ENCODE results near the gene C17orf58. TPM values are rescaled to one million over a fixed set of nuclear protein-coding genes. Genes with fewer than 3 reads are reported as not detected.

C17orf58 gene
- total and polyA plus RNA-seq, 9 of the 15 experiments (the other 6 are each of a cell fraction or from before 2014, with no cell fraction given), result 8.6 to 37.4 (median 27.6) TPM

DNA sequence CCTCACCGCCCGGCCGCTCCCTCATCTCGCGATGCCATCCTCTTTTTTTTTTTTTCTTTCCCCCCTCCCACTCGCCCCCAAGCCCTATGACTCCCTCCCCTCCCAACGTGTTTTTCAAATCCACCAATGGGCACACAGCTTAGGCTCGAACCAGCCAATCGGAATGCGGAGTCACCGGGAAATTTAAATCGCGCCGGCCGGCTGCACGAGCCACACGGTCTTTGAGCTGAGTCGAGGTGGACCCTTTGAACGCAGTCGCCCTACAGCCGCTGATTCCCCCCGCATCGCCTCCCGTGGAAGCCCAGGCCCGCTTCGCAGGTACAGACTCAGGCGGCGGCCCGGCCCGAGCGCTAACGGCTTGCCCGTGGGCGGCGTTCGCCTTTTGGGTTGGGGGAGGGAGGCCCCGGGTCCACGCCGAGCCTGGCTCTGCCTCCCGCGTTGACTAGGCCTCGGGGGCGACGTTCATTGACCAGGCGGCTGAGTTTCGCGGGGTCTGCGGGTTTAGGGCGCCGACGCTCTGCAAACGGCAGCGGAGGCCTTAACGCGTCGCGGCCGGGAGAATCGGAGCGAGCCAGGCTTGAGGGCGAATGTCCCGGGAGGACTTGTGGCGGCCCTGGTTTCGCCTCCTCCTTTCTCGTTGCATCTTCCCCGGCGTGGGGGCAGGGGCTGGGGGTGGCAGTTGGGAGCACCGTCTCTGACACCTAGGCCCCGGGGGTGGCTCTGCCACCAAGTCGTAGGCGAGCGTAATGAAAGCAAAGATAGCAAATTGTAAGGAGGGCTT lies 39.4 kb upstream of the C17orf58 start, which contains the start of gene KPNA2 (continued):
- TF ChIP-seq NFIX (CRISPR knock-in tag; IDR thresholded peaks at IDR 0.05; ENCODE audit: low read depth) (no peak), DNMT1 (IDR thresholded peaks at IDR 0.05) (no peak), ZEB2 (IDR thresholded peaks at IDR 0.05) (no peak), FOXM1 (IDR thresholded peaks at IDR 0.05; ENCODE audit: low read depth) (peak; percentile 100), FOXM1 (CRISPR knock-in tag; IDR thresholded peaks at IDR 0.05; ENCODE audit: low read depth) (peak; percentile 99), MTA1 (IDR thresholded peaks at IDR 0.05; ENCODE audit: borderline replicate concordance) (no peak), GABPA (tag; conservative IDR thresholded peaks at IDR 0.05; ENCODE audit: low read depth) (no peak), ZNF175 (CRISPR knock-in tag; IDR thresholded peaks at IDR 0.05; ENCODE audit: low read depth) (no peak), PHB2 (IDR thresholded peaks at IDR 0.05; ENCODE audit: low read depth) (no peak), BACH1 (tag; IDR thresholded peaks at IDR 0.05) (no peak), MAFF (IDR thresholded peaks at IDR 0.05; ENCODE audit: low read length) (no peak), ZNF780A (CRISPR knock-in tag; IDR thresholded peaks at IDR 0.05) (no peak), ZNF586 (CRISPR knock-in tag; conservative IDR thresholded peaks at IDR 0.05) (no peak), ARNT (IDR thresholded peaks at IDR 0.05) (no peak), XRCC5 (IDR thresholded peaks at IDR 0.05; ENCODE audit: low read depth, low read length) (peak; percentile 29; the same call in 1 of the 2 replicates), ZNF75A (CRISPR knock-in tag; IDR thresholded peaks at IDR 0.05) (no peak), MYBL2 (IDR thresholded peaks at IDR 0.05; ENCODE audit: low read depth) (peak; percentile 98), MYBL2 (CRISPR knock-in tag; IDR thresholded peaks at IDR 0.05; ENCODE audit: borderline replicate concordance) (peak; percentile 87; the same call in 1 of the 2 replicates), U2AF1 (optimal IDR thresholded peaks at IDR 0.05; ENCODE audit: low read depth, low read length) (peak; percentile 80), FOXJ2 (tag; IDR thresholded peaks at IDR 0.05) (no peak), ZNF347 (CRISPR knock-in tag; IDR thresholded peaks at IDR 0.05; ENCODE audit: low read depth) (no peak), ZNF445 (CRISPR knock-in tag; IDR thresholded peaks at IDR 0.05; ENCODE audit: low read depth) (no peak), RUNX1 (IDR thresholded peaks at IDR 0.05; ENCODE audit: low read depth) (no peak), ZNF766 (CRISPR knock-in tag; conservative IDR thresholded peaks at IDR 0.05) (no peak), RBM25 (IDR thresholded peaks at IDR 0.05; ENCODE audit: low read depth, low read length, severe bottlenecking) (peak; percentile 72), ARID2 (IDR thresholded peaks at IDR 0.05) (no peak)
- TF ChIP-seq, protein P1, sequence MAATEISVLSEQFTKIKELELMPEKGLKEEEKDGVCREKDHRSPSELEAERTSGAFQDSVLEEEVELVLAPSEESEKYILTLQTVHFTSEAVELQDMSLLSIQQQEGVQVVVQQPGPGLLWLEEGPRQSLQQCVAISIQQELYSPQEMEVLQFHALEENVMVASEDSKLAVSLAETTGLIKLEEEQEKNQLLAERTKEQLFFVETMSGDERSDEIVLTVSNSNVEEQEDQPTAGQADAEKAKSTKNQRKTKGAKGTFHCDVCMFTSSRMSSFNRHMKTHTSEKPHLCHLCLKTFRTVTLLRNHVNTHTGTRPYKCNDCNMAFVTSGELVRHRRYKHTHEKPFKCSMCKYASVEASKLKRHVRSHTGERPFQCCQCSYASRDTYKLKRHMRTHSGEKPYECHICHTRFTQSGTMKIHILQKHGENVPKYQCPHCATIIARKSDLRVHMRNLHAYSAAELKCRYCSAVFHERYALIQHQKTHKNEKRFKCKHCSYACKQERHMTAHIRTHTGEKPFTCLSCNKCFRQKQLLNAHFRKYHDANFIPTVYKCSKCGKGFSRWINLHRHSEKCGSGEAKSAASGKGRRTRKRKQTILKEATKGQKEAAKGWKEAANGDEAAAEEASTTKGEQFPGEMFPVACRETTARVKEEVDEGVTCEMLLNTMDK (IDR thresholded peaks at IDR 0.05; ENCODE audit: borderline replicate concordance, insufficient read depth, low read depth, low read length, poor library complexity, severe bottlenecking), result no peak
- TF ChIP-seq, protein P2, sequence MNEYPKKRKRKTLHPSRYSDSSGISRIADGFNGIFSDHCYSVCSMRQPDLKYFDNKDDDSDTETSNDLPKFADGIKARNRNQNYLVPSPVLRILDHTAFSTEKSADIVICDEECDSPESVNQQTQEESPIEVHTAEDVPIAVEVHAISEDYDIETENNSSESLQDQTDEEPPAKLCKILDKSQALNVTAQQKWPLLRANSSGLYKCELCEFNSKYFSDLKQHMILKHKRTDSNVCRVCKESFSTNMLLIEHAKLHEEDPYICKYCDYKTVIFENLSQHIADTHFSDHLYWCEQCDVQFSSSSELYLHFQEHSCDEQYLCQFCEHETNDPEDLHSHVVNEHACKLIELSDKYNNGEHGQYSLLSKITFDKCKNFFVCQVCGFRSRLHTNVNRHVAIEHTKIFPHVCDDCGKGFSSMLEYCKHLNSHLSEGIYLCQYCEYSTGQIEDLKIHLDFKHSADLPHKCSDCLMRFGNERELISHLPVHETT (CRISPR knock-in tag; conservative IDR thresholded peaks at IDR 0.05 in 1 of 2, IDR thresholded peaks at IDR 0.05 in 1 of 2), result no peak; a peak in 1 of 4 replicates
